Liver (tissue), 9 donors: Measurements from ENCODE around the gene CARD11. TPM values are rescaled to one million over a fixed set of nuclear protein-coding genes. Genes with fewer than 3 reads are reported as not detected.

Experiments used
- DNase-seq: peaks from one replicate; pipeline ENCODE4 v3.0.0-alpha.2; 2017; ENCODE audit warnings: low spot score
- H3K27ac ChIP-seq, 2 donors: one replicate each; pipeline ENCODE4 v1.7.0; 2013; ENCODE audit warnings: inconsistent platforms in 2 of 2, low read length in 2 of 2, control low read depth in 1 of 2, low read depth in 1 of 2, mild to moderate bottlenecking in 1 of 2
- H3K27me3 ChIP-seq, 4 donors: one replicate each; pipeline versions ENCODE4 v1.6.1 to v1.7.0; 2013; ENCODE audit warnings: low read length in 3 of 4, inconsistent platforms in 1 of 4, mild to moderate bottlenecking in 1 of 4, moderate library complexity in 1 of 4; ENCODE audit not compliant: control insufficient read depth in 4 of 4, insufficient read depth in 4 of 4
- H3K36me3 ChIP-seq, 4 donors: one replicate each; pipeline versions ENCODE4 v1.6.1 to v1.7.0; 2013; ENCODE audit warnings: low read length in 3 of 4, mild to moderate bottlenecking in 3 of 4, low read depth in 1 of 4, moderate library complexity in 1 of 4; ENCODE audit not compliant: control insufficient read depth in 4 of 4, insufficient read depth in 3 of 4
- H3K4me1 ChIP-seq, 4 donors: one replicate each; pipeline versions ENCODE4 v1.6.1 to v1.7.0; 2013; ENCODE audit warnings: low read length in 3 of 4, mild to moderate bottlenecking in 3 of 4, moderate library complexity in 1 of 4; ENCODE audit not compliant: control insufficient read depth in 4 of 4, insufficient read depth in 4 of 4
- H3K4me3 ChIP-seq, 3 donors: one replicate each; pipeline versions ENCODE4 v1.6.1 to v1.7.0; 2013; ENCODE audit warnings: low read length in 3 of 3, control low read depth in 1 of 3, low read depth in 1 of 3, mild to moderate bottlenecking in 1 of 3
- H3K9ac ChIP-seq, 2 donors: one replicate each; pipeline ENCODE4 v1.7.0; 2013; ENCODE audit warnings: low read length in 2 of 2, mild to moderate bottlenecking in 2 of 2, moderate library complexity in 2 of 2, control low read depth in 1 of 2, low read depth in 1 of 2
- H3K9me3 ChIP-seq, 4 donors: one replicate each; pipeline versions ENCODE4 v1.6.1 to v1.7.0; 2013; ENCODE audit warnings: low read length in 3 of 4; ENCODE audit not compliant: control insufficient read depth in 4 of 4
- EGR1 ChIP-seq, 2 donors: IDR thresholded peaks; 2 replicates each; pipeline ENCODE4 v1.6.1; 2016 to 2018; ENCODE audit warnings: antibody characterized with exemption in 2 of 2, low read depth in 2 of 2
- FOXA1 ChIP-seq: IDR thresholded peaks from 2 replicates; pipeline ENCODE4 v1.6.1; 2016; ENCODE audit warnings: antibody characterized with exemption
- FOXA2 ChIP-seq: IDR thresholded peaks from 2 replicates; pipeline ENCODE4 v1.6.1; 2016; ENCODE audit warnings: antibody characterized with exemption
- GABPA ChIP-seq, 2 donors: IDR thresholded peaks in 1 of 2; conservative IDR thresholded peaks in 1 of 2; 2 replicates each; pipeline ENCODE4 v1.6.1; 2016; ENCODE audit warnings: antibody characterized with exemption in 2 of 2, mild to moderate bottlenecking in 1 of 2, moderate library complexity in 1 of 2
- HNF4A ChIP-seq, 2 donors: conservative IDR thresholded peaks; 2 replicates each; pipeline ENCODE4 v1.6.1; 2016; ENCODE audit warnings: antibody characterized with exemption in 2 of 2, mild to moderate bottlenecking in 2 of 2
- JUND ChIP-seq, 2 donors: IDR thresholded peaks; 2 replicates each; pipeline ENCODE4 v1.6.1; 2016; ENCODE audit warnings: antibody characterized with exemption in 2 of 2
- NR2F2 ChIP-seq: IDR thresholded peaks from 2 replicates; pipeline ENCODE4 v1.6.1; 2016; ENCODE audit warnings: antibody characterized with exemption
- RAD21 ChIP-seq, 2 donors: IDR thresholded peaks; 2 replicates each; pipeline ENCODE4 v1.6.1; 2016; ENCODE audit warnings: antibody characterized with exemption in 2 of 2, mild to moderate bottlenecking in 2 of 2
- RXRA ChIP-seq, 2 donors: IDR thresholded peaks; 2 replicates each; pipeline ENCODE4 v1.6.1; 2017 to 2018; ENCODE audit warnings: antibody characterized with exemption in 2 of 2, mild to moderate bottlenecking in 1 of 2
- SP1 ChIP-seq: IDR thresholded peaks from 2 replicates; pipeline ENCODE4 v1.6.1; 2018; ENCODE audit warnings: antibody characterized with exemption, mild to moderate bottlenecking
- TAF1 ChIP-seq: conservative IDR thresholded peaks from 2 replicates; pipeline ENCODE4 v1.6.1; 2016; ENCODE audit warnings: antibody characterized with exemption, mild to moderate bottlenecking
- YY1 ChIP-seq: IDR thresholded peaks from 2 replicates; pipeline ENCODE4 v1.6.1; 2016; ENCODE audit warnings: antibody characterized with exemption, mild to moderate bottlenecking
- WGBS: extraction: QIAGEN DNeasy Blood & Tissue Kit; methylation state at CpG from one replicate; pipeline ENCODE4 v1.1.7; 2013; 5-methylcytosine and 5-hydroxymethylcytosine counted together
- polyA plus RNA-seq, 2 donors: library from polyadenylated mRNA; stranded (reverse) in 1 of 2; unstranded in 1 of 2; fragments of 200-250 nt in 1 of 2; fragments of >200 nt in 1 of 2; fragmentation: Nextera tagmentation in 1 of 2; extraction: Ambion mirVana in 1 of 2; gene quantifications; one replicate each; pipeline versions ENCODE4 v1.2.1 to v1.2.3, GENCODE V29; 2013 to 2015
- total RNA-seq, 2 donors: library from RNA; depleted of rRNA; stranded (reverse); fragments of >200 nt; gene quantifications; one replicate each; pipeline ENCODE4 v1.2.3, GENCODE V29; 2014
- TF ChIP-seq, protein P1 (sequence below): IDR thresholded peaks from 2 replicates; pipeline ENCODE4 v1.6.1; 2016; ENCODE audit warnings: antibody characterized with exemption, mild to moderate bottlenecking
- donor health status: healthy.
- donor health status: healthy.
- donor health status: healthy.
- donor health status: healthy.
- donor health status: healthy.

The CARD11 gene
- total and polyA plus RNA-seq, 4 donors, result 0.42 to 1.3 (median 0.83) TPM

DNA sequence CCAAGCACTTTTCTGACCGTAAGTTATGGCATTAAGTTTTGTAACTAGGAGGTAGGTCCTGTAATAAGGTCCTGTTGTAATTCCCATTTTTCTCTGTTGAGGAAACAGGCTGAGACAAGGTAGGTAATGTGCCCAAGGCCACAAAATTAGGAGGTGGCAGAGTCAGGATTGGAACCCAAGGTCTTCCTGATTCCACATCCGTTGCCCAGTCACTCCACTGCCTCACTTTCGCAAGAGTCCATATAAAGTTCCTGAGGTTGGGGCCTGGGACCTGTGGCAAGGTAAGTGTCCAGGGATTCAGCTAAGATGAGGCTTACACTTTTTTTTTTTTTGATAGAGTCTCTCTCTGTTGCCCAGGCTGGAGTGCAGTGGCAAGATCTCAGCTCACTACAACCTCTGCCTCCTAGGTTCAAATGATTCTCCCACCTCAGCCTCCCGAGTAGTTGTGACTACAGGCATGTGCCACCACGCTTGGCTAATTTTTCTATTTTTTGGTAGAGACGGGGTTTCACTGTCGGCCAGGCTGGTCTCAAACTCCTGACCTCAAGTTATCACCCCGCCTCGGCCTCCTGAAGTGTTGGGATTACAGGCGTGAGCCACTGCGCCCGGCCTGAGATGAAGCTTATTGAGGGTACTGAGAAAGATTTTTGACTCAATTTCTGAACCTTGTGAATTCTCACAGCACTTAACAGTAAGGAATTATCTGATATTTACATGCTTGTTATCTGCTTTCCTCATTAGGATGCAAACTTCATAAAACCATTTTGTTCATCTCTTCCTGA lies 179.3 kb downstream of the CARD11 start (continued):
- TF ChIP-seq, protein P1, sequence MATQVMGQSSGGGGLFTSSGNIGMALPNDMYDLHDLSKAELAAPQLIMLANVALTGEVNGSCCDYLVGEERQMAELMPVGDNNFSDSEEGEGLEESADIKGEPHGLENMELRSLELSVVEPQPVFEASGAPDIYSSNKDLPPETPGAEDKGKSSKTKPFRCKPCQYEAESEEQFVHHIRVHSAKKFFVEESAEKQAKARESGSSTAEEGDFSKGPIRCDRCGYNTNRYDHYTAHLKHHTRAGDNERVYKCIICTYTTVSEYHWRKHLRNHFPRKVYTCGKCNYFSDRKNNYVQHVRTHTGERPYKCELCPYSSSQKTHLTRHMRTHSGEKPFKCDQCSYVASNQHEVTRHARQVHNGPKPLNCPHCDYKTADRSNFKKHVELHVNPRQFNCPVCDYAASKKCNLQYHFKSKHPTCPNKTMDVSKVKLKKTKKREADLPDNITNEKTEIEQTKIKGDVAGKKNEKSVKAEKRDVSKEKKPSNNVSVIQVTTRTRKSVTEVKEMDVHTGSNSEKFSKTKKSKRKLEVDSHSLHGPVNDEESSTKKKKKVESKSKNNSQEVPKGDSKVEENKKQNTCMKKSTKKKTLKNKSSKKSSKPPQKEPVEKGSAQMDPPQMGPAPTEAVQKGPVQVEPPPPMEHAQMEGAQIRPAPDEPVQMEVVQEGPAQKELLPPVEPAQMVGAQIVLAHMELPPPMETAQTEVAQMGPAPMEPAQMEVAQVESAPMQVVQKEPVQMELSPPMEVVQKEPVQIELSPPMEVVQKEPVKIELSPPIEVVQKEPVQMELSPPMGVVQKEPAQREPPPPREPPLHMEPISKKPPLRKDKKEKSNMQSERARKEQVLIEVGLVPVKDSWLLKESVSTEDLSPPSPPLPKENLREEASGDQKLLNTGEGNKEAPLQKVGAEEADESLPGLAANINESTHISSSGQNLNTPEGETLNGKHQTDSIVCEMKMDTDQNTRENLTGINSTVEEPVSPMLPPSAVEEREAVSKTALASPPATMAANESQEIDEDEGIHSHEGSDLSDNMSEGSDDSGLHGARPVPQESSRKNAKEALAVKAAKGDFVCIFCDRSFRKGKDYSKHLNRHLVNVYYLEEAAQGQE, result no peak
- no peak for TF ChIP-seq JUND (IDR thresholded peaks at IDR 0.05)
- no peak for TF ChIP-seq FOXA1
- no peak for TF ChIP-seq FOXA2
- no peak for TF ChIP-seq TAF1
- no peak for TF ChIP-seq RAD21 (IDR thresholded peaks at IDR 0.05)

DNA sequence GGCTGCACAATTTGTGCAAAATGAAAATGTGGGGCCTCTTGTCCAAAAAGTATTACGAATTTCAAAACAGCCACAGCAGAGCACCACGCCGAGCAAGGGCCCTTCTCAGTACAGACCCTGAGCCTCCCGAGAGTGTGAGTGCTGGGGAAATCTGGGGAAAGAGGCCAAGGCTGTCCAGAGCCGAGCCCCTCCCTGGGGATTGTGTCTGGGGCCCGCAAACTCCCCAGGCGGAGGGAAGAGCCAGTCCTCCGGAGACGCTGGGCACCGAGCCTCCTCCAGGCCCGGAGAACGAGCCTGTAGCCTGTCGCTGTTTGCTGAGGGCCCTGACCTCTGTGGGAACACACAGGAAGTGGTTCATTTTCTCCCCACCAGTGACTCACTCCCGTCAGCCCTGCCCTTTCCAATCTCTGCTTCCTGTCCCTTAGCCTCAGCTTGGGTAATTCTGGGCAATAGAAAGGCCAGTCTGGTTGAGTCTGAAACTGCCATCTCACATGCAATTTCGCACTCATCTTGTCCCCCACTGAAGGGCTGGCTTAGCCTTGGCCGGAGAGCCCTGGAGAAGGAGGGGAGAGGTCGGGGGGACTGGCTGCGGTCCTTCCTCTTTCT lies 180.1 kb downstream of the CARD11 start:
- Histone ChIP-seq H3K4me1 (peaks cover 0 to 3% (median 0%) of the 10 kb centered on the region in 4 donors), H3K9me3 (no peaks in the 10 kb centered on the region), H3K4me3 (no peak overlapping the region), H3K9ac (no peak overlapping the region), H3K27ac (peak overlapping the region; percentile 62 to 80), H3K27me3 (no peaks in the 10 kb centered on the region), H3K36me3 (no peaks in the 10 kb centered on the region)
- TF ChIP-seq GABPA (IDR thresholded peaks at IDR 0.05 in 1 of 2, conservative IDR thresholded peaks at IDR 0.05 in 1 of 2) (peak; percentile 55 to 69), HNF4A (conservative IDR thresholded peaks at IDR 0.05) (no peak), NR2F2 (peak; percentile 92), YY1 (no peak), RAD21 (IDR thresholded peaks at IDR 0.05) (peak; percentile 6 to 49), RXRA (IDR thresholded peaks at IDR 0.05) (peak; percentile 34 to 43), SP1 (peak; percentile 60), JUND (IDR thresholded peaks at IDR 0.05) (peak; percentile 85 to 91)
- DNase-seq, result peak; percentile 36
- 48% methylated on average over 18 of the region's 18 CpGs for WGBS

DNA sequence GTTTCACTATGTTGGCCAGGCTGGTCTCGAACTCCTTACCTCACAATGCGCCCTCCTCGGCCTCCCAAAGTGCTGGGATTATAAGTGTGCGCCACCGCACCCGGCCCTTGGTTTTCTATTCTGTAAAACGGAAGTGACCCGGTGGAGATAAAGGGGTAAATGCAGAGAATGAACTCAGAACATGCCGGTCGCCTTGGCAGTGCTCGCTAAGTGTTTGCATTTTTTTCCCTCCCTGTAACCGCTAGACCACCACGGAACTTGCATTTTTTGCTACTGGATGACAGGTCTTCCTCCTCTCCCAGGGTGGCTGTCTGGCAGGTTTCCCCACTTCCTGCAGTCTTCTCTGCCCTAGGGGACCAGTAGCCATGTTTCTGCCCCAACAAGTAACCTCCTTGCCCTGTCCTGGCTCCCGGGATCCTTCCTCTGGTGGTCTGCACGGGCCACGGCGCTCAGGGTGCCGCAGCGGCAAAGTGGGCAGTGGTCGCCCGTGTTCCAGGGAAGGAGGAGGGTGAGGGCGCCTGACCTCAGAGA lies 180.8 kb downstream of the CARD11 start:
- 79% methylated on average over 22 of the region's 22 CpGs for WGBS
- no peak overlapping the region for H3K4me3 ChIP-seq
- no peak for DNase-seq

More for the DNA sequence above, 180.8 kb downstream of the CARD11 start:
- Histone ChIP-seq H3K9ac (no peak overlapping the region), H3K4me1 (peaks cover 0 to 3% (median 0%) of the 10 kb centered on the region in 4 donors), H3K27ac (peak overlapping the region; percentile 62 to 80), H3K27me3 (no peaks in the 10 kb centered on the region), H3K9me3 (no peaks in the 10 kb centered on the region), H3K36me3 (no peaks in the 10 kb centered on the region)
- TF ChIP-seq EGR1 (IDR thresholded peaks at IDR 0.05; ENCODE audit: low read depth in 2 of 2) (no peak), FOXA1 (no peak)
